Measurements from ENCODE around the gene C20orf144. TPM values are rescaled to one million over a fixed set of nuclear protein-coding genes. Genes with fewer than 3 reads are reported as not detected.

C20orf144 gene
- total and polyA plus RNA-seq, 11 donors = 0.13 to 0.50 (median 0.15) TPM; not detected in 8

- no peak for TF ChIP-seq CTCF (IDR thresholded peaks at IDR 0.05)
- no peak for TF ChIP-seq POLR2A (IDR thresholded peaks at IDR 0.05)
- Histone ChIP-seq H3K27ac (no peak overlapping the region), H3K4me3 (no peak overlapping the region), H3K27me3 (no peaks in the 10 kb centered on the region), H3K36me3 (peaks cover 0 to 75% (median 57%) of the 10 kb centered on the region in 9 donors), H3K4me1 (no peaks in the 10 kb centered on the region), H3K9me3 (no peaks in the 10 kb centered on the region)
- ATAC-seq (no peak), DNase-seq (no peak)
- intact Hi-C loops (cut with DNase I) = no loop called here
- 84 to 90% (median 88%) methylated on average over 16 of the region's 16 CpGs for WGBS, 4 donors
These were observed 47.9 kb downstream of the C20orf144 start for GRCh38 chr20:33709905-33710541.

- ATAC-seq = no peak
- no peaks in the 10 kb centered on the region for H3K4me1 ChIP-seq
- no peak overlapping the region for H3K4me3 ChIP-seq
- no peak overlapping the region for H3K27ac ChIP-seq
- WGBS, 4 donors = 73 to 85% (median 80%) methylated on average over 13 to 14 of the region's 14 CpGs
- no peaks in the 10 kb centered on the region for H3K27me3 ChIP-seq
- intact Hi-C loops (cut with DNase I) = no loop called here
- H3K9me3 ChIP-seq = no peaks in the 10 kb centered on the region
- DNase-seq = no peak
- TF ChIP-seq POLR2A (IDR thresholded peaks at IDR 0.05) (no peak), CTCF (IDR thresholded peaks at IDR 0.05) (no peak)
- H3K36me3 ChIP-seq = peaks cover 0 to 75% (median 57%) of the 10 kb centered on the region in 9 donors
These were observed 48.7 kb downstream of the C20orf144 start for GRCh38 chr20:33710681-33711445.

- H3K27ac ChIP-seq = no peak overlapping the region
- H3K4me1 ChIP-seq = no peaks in the 10 kb centered on the region
- H3K36me3 ChIP-seq = peaks cover 0 to 71% (median 54%) of the 10 kb centered on the region in 9 donors
- DNase-seq (no peak), ATAC-seq (no peak)
- no peaks in the 10 kb centered on the region for H3K27me3 ChIP-seq
- TF ChIP-seq POLR2A (IDR thresholded peaks at IDR 0.05) (no peak), CTCF (IDR thresholded peaks at IDR 0.05) (no peak)
- 78 to 95% (median 89%) methylated on average over 1 of the region's 1 CpG; no CpG with 5 or more reads in 1 of the 4 donors for WGBS, 4 donors
- intact Hi-C loops (cut with DNase I) = no loop called here
- no peak overlapping the region for H3K4me3 ChIP-seq
- H3K9me3 ChIP-seq = no peaks in the 10 kb centered on the region
These were observed 49.3 kb downstream of the C20orf144 start for GRCh38 chr20:33711446-33711738.

Other genes with a start within 250 kb of the C20orf144 start
- gene SNTA1, start 218.6 kb upstream of the C20orf144 start, total RNA-seq = 100 to 1,000 TPM; 122 to 318 (median 166) TPM
- gene SNTA1, start 218.6 kb upstream of the C20orf144 start, polyA plus RNA-seq = 100 to 1,000 TPM in 1 of 2 donors, 10 to 100 TPM in 1; 91.0 to 201 TPM
- gene CBFA2T2, start 172.2 kb upstream of the C20orf144 start, total RNA-seq = 10 to 100 TPM in 5 of 9 donors, 1 to 10 TPM in 4; 7.4 to 15.0 (median 11.3) TPM
- gene CBFA2T2, start 172.2 kb upstream of the C20orf144 start, polyA plus RNA-seq = 1 to 10 TPM; 4.6 to 6.5 TPM
- 1 to 10 TPM in 1 of 9 donors, under 1 TPM in 8; 0.13 to 1.1 (median 0.36) TPM for gene ACTL10, start 4.6 kb downstream of the C20orf144 start, total RNA-seq
- under 1 TPM; 0.23 to 0.57 TPM for gene ACTL10, start 4.6 kb downstream of the C20orf144 start, polyA plus RNA-seq
- gene NECAB3, start 12.1 kb downstream of the C20orf144 start, total RNA-seq = 100 to 1,000 TPM in 1 of 9 donors, 10 to 100 TPM in 8; 54.5 to 111 (median 74.8) TPM
- gene NECAB3, start 12.1 kb downstream of the C20orf144 start, polyA plus RNA-seq = 10 to 100 TPM; 37.6 to 67.2 TPM
- 1 to 10 TPM in 7 of 9 donors, under 1 TPM in 2; 0.32 to 6.4 (median 1.4) TPM for gene E2F1, start 24.1 kb downstream of the C20orf144 start, total RNA-seq
- gene E2F1, start 24.1 kb downstream of the C20orf144 start, polyA plus RNA-seq = 1 to 10 TPM in 1 of 2 donors, under 1 TPM in 1; 0.46 to 1.1 TPM
- gene PXMP4, start 58.0 kb downstream of the C20orf144 start, total RNA-seq = 10 to 100 TPM in 6 of 9 donors, 1 to 10 TPM in 3; 8.2 to 13.0 (median 11.9) TPM
- gene PXMP4, start 58.0 kb downstream of the C20orf144 start, polyA plus RNA-seq = 1 to 10 TPM; 5.0 to 7.5 TPM
- 1 to 10 TPM; 1.2 to 3.3 (median 1.5) TPM for gene ZNF341, start 69.7 kb downstream of the C20orf144 start, total RNA-seq
- gene ZNF341, start 69.7 kb downstream of the C20orf144 start, polyA plus RNA-seq = 1 to 10 TPM; 1.9 to 2.0 TPM
- 100 to 1,000 TPM in 5 of 9 donors, 10 to 100 TPM in 4; 46.2 to 225 (median 106) TPM for gene CHMP4B, start 149.0 kb downstream of the C20orf144 start, total RNA-seq
- gene CHMP4B, start 149.0 kb downstream of the C20orf144 start, polyA plus RNA-seq = 100 to 1,000 TPM; 127 to 233 TPM